ENCODE data around the gene CCDC57.
A peak's percentile ranks its signal among the peaks of the same experiment; 100 is the strongest.

Gene CCDC57

DNA sequence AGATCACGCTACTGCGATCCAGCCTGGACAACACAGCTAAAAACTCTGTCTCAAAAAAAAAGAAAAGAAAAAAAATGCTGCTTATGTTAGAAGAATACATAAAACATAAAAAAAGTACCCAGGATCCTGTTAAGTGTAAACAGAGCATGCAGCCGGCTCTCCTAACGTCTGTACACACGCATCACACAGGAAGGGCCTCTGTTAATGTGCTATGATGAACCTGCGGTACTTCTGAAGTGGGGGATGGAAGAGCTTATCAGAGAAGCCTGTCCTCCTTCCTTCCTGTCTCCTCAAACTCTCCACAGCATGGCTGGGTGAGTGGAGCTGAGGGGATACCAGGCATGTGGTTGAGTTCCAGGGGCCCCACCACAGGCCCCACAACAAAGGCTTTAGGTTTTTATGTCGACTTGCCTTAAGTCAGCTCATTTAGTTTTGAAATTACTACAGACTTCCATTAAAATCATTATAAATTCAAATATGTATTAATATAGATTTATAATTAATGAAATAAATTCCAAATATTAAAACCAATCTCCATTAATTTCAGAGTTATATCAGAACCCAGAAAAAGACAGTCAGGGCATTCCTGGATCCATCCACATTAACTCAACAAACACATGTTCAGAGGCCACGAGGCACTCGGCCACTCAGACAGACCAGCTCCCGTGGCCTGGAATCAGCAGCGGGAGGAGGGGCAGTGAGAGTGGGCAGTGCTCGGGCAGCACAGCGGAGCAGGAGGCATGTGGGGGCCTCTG is 11.7 kb downstream of the CCDC57 start:
- TF ChIP-seq, protein P1, sequence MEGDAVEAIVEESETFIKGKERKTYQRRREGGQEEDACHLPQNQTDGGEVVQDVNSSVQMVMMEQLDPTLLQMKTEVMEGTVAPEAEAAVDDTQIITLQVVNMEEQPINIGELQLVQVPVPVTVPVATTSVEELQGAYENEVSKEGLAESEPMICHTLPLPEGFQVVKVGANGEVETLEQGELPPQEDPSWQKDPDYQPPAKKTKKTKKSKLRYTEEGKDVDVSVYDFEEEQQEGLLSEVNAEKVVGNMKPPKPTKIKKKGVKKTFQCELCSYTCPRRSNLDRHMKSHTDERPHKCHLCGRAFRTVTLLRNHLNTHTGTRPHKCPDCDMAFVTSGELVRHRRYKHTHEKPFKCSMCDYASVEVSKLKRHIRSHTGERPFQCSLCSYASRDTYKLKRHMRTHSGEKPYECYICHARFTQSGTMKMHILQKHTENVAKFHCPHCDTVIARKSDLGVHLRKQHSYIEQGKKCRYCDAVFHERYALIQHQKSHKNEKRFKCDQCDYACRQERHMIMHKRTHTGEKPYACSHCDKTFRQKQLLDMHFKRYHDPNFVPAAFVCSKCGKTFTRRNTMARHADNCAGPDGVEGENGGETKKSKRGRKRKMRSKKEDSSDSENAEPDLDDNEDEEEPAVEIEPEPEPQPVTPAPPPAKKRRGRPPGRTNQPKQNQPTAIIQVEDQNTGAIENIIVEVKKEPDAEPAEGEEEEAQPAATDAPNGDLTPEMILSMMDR (IDR thresholded peaks at IDR 0.05; ENCODE audit: unreplicated experiment in 3 of 3): no peak
- Mint-ChIP-seq H3K27me3 (ENCODE audit: low read depth) (no peaks in the 10 kb centered on the region), H3K9me3 (no peaks in the 10 kb centered on the region), H3K36me3 (ENCODE audit: low read depth) (peaks cover 19% of the 10 kb centered on the region), H3K4me1 (peaks cover 5% of the 10 kb centered on the region), H3K27ac (no peak overlapping the region), H3K4me3 (no peak overlapping the region)

DNA sequence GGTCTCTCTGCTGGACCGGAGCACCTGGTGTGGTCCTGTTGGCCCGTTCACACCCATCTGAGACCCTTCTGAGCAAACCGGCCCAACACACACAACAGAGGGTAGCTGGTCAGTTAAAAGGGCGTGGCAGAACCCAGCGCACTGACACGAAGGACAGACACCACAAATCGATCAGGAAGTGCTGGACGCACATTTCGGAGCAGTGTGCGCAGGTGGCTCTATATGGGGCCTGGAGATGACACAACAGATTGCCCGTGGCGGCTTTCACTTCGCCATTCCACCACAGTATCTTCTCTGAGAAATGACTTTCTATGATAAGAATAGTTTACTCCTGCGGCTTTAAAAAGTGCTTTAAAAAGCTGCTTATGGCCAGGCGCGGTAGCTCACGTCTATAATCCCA is 12.5 kb downstream of the CCDC57 start:
- Mint-ChIP-seq H3K36me3 (ENCODE audit: low read depth) (peaks cover 27% of the 10 kb centered on the region), H3K4me3 (no peak overlapping the region), H3K4me1 (no peaks in the 10 kb centered on the region), H3K9me3 (no peaks in the 10 kb centered on the region), H3K27ac (no peak overlapping the region), H3K27me3 (ENCODE audit: low read depth) (no peaks in the 10 kb centered on the region)
- TF ChIP-seq, protein P1 (IDR thresholded peaks at IDR 0.05; ENCODE audit: unreplicated experiment in 3 of 3): no peak

DNA sequence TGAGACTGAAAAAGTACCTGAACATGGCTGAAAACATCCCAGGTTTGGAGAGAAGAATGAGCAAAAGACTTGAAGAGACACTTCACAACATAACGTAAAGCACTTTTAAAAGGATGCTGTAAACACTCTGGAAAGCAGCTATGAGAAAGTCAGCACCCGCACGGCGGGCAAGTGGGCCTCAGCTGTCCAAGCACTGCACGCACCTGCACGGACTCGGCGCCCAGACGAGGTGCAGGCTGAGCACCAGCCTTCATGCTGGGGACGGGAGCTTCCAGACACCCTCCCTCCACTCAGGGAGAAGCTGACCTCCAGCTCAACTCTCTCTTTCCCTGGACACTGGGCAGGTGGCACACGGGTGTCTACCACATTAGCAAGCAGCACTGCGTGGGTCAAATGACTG is 13.1 kb downstream of the CCDC57 start:
- TF ChIP-seq, protein P1 (IDR thresholded peaks at IDR 0.05; ENCODE audit: unreplicated experiment in 3 of 3): no peak
- no peaks in the 10 kb centered on the region for H3K4me1 Mint-ChIP-seq
- no peaks in the 10 kb centered on the region for H3K27me3 Mint-ChIP-seq (ENCODE audit: low read depth)
- H3K4me3 Mint-ChIP-seq: no peak overlapping the region
- H3K9me3 Mint-ChIP-seq: no peaks in the 10 kb centered on the region
- no peak overlapping the region for H3K27ac Mint-ChIP-seq
- H3K36me3 Mint-ChIP-seq (ENCODE audit: low read depth): peaks cover 32% of the 10 kb centered on the region

DNA sequence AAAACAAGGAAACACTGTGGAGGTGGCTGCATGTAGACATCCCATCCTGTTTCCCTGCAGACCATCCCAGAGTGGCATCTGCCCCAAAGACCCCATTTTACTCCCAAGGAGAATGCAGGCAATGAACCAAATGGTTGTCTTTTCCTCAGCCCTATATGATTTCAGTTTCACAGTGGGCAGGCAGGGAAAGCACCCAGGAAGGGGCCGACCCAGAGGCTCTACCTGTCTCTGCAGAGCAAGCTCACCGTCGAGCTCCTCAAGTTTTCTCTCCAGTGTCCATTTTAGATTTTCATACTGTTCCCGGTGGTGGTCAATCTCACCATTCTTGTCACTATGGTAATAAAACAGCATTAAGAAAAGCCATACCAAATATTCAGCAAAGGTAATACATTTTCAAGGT is 14.6 kb downstream of the CCDC57 start:
- TF ChIP-seq, protein P1 (IDR thresholded peaks at IDR 0.05; ENCODE audit: unreplicated experiment in 3 of 3): no peak
- Mint-ChIP-seq H3K36me3 (ENCODE audit: low read depth) (peaks cover 44% of the 10 kb centered on the region), H3K4me3 (no peak overlapping the region), H3K27me3 (ENCODE audit: low read depth) (no peaks in the 10 kb centered on the region), H3K9me3 (no peaks in the 10 kb centered on the region), H3K27ac (no peak overlapping the region), H3K4me1 (no peaks in the 10 kb centered on the region)

DNA sequence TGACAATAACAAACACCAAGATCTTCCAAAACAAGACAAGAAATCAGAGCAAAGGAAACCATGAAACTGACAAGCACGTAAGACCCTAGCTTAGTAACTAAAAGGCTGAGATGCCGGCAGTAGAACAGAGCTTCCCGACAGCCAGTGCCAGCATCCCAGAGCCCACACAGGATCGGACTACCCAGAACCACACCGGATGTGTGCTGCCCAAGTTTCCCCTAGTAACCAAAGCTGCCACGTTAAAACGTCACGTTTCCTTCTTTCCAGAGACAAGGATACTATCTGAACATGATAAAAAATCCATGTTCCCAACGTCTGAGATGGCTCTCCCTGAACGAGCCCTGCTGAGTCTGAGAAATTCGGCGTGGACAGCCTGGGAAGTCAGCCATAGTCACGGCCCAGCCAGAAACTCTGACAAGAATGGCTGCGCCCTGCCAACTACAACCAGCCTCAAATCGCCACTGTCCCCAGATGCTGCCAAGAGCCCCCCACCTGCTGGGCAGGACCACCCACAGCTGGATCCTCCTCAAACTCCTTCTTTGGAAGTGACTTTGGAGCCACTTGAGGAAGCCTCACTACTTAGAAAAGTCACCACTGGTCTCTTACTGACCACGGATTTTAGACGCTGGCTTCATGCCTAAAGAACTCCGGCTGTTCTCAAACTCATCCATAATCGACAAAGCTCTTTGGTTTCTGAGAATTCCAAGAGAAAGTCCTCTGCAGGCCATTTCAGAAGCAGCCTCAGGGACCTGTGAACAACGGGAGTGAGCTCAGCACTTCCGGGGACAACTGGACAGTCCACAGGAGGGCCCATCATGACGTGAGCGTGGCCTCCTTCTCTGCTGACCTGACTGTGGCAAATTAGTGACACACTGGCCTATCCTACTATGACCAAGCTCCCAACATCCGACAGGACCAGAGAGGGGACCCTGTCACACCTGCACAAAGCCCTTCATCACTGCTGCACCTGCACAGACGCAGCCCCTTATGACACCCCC is 16.7 kb downstream of the CCDC57 start:
- Mint-ChIP-seq H3K27ac (peak overlapping the region in 2 of 3 experiments; percentile 68 to 70), H3K4me1 (no peaks in the 10 kb centered on the region), H3K9me3 (no peaks in the 10 kb centered on the region), H3K36me3 (ENCODE audit: low read depth) (peaks cover 47% of the 10 kb centered on the region), H3K4me3 (no peak overlapping the region), H3K27me3 (ENCODE audit: low read depth) (no peaks in the 10 kb centered on the region)
- TF ChIP-seq, protein P1 (IDR thresholded peaks at IDR 0.05; ENCODE audit: unreplicated experiment in 3 of 3): no peak

Measured in nephron (organoid).